HEK293 (cell line): ENCODE results near the gene HILPDA.
"Not testable (repeated sequence)": the region's sequence is repeated elsewhere in the genome, so short reads cannot be mapped to it uniquely, and the experiment has no call there.

Experiments
- CTCF ChIA-PET: fragments of 350-600 bp; formaldehyde crosslinking; extraction: SDS; loops from one replicate; lab custom pipeline; 2021; ENCODE audit warnings: antibody characterized with exemption; lab: Yijun Ruan, JAX
- POLR2A ChIA-PET: fragments of 300-600 bp; formaldehyde crosslinking; extraction: SDS; loops from one replicate; lab custom pipeline; 2020; ENCODE audit warnings: antibody characterized with exemption, inconsistent platforms; lab: Yijun Ruan, JAX
- H3K27ac ChIP-seq: fragments of 200-500 bp; sonication (Bioruptor generic); 2 replicates; pipeline ENCODE4 v1.5.1; 2014; ENCODE audit warnings: low read depth, low read length, control low read depth, inconsistent platforms; ENCODE audit errors: extremely low read depth
- H3K36me3 ChIP-seq, 2 experiments: fragments of 200-500 bp in 1 of 2; sonication (Bioruptor generic) in 1 of 2; 1 replicate in 1 of 2; 2 replicates in 1 of 2; pipeline ENCODE4 v1.5.1; 2014 to 2017; ENCODE audit warnings: inconsistent platforms in 2 of 2, low read length in 2 of 2; ENCODE audit not compliant: control insufficient read depth in 2 of 2, insufficient read depth in 1 of 2
- H3K4me1 ChIP-seq: fragments of 200-500 bp; sonication (Bioruptor generic); 2 replicates; pipeline ENCODE4 v1.5.1; 2014; ENCODE audit warnings: mild to moderate bottlenecking, low read length, inconsistent platforms; ENCODE audit not compliant: control insufficient read depth, insufficient read depth
- H3K4me3 ChIP-seq: 2 replicates; pipeline ENCODE4 v1.5.1; 2011; ENCODE audit warnings: low read depth, mild to moderate bottlenecking, control low read depth, low read length, moderate library complexity
- H3K9me3 ChIP-seq: fragments of 200-500 bp; sonication (Bioruptor generic); 2 replicates; pipeline ENCODE4 v1.5.1; 2014; ENCODE audit warnings: low read depth, low read length, inconsistent platforms; ENCODE audit not compliant: control insufficient read depth, insufficient read depth
- GLIS2 ChIP-seq: fragments of 450-650 bp; formaldehyde crosslinking; IDR thresholded peaks from 2 replicates; pipeline ENCODE4 v1.5.1; 2016; ENCODE audit warnings: missing biosample characterization, missing genetic modification characterization
- IKZF3 ChIP-seq: fragments of 450-650 bp; IDR thresholded peaks from 2 replicates; pipeline ENCODE4 v1.5.0; 2018; ENCODE audit warnings: missing biosample characterization, mild to moderate bottlenecking, missing genetic modification characterization, moderate library complexity
- KLF10 ChIP-seq: fragments of 450-650 bp; IDR thresholded peaks from 2 replicates; pipeline ENCODE4 v1.5.1; 2018; ENCODE audit warnings: missing biosample characterization, mild to moderate bottlenecking, missing genetic modification characterization
- KLF7 ChIP-seq: fragments of 450-650 bp; formaldehyde crosslinking; IDR thresholded peaks from 2 replicates; pipeline ENCODE4 v1.5.1; 2016; ENCODE audit warnings: missing biosample characterization, missing genetic modification characterization, borderline replicate concordance
- KLF8 ChIP-seq: fragments of 450-650 bp; formaldehyde crosslinking; IDR thresholded peaks from 2 replicates; pipeline ENCODE4 v1.5.1; 2016; ENCODE audit warnings: missing biosample characterization, missing genetic modification characterization
- SP2 ChIP-seq: fragments of 450-650 bp; formaldehyde crosslinking; IDR thresholded peaks from 2 replicates; pipeline ENCODE4 v1.5.1; 2016; ENCODE audit warnings: missing biosample characterization, missing genetic modification characterization
- SP3 ChIP-seq: fragments of 450-650 bp; formaldehyde crosslinking; IDR thresholded peaks from 2 replicates; pipeline ENCODE4 v1.5.1; 2016; ENCODE audit warnings: missing biosample characterization, missing genetic modification characterization
- SP7 ChIP-seq: fragments of 450-650 bp; formaldehyde crosslinking; IDR thresholded peaks from 2 replicates; pipeline ENCODE4 v1.5.1; 2016; ENCODE audit warnings: missing biosample characterization, missing genetic modification characterization
- YY1 ChIP-seq: fragments of 450-650 bp; formaldehyde crosslinking; IDR thresholded peaks from 2 replicates; pipeline ENCODE4 v1.5.1; 2018; ENCODE audit warnings: missing biosample characterization, missing genetic modification characterization
- YY2 ChIP-seq: fragments of 450-650 bp; formaldehyde crosslinking; IDR thresholded peaks from 2 replicates; pipeline ENCODE4 v1.5.1; 2016; ENCODE audit warnings: missing biosample characterization, missing genetic modification characterization
- ZBTB20 ChIP-seq: fragments of 450-650 bp; formaldehyde crosslinking; IDR thresholded peaks from 2 replicates; pipeline ENCODE4 v1.5.1; 2016; ENCODE audit warnings: missing biosample characterization, missing genetic modification characterization
- ZFP37 ChIP-seq: fragments of 450-650 bp; formaldehyde crosslinking; IDR thresholded peaks from 2 replicates; pipeline ENCODE4 v1.5.1; 2016; ENCODE audit warnings: missing biosample characterization, missing genetic modification characterization
- ZNF2 ChIP-seq: fragments of 450-650 bp; formaldehyde crosslinking; IDR thresholded peaks from 2 replicates; pipeline ENCODE4 v1.5.1; 2016; ENCODE audit warnings: missing biosample characterization, missing genetic modification characterization
- ZNF335 ChIP-seq: fragments of 450-650 bp; formaldehyde crosslinking; conservative IDR thresholded peaks from 2 replicates; pipeline ENCODE4 v1.5.1; 2016; ENCODE audit warnings: missing biosample characterization, missing genetic modification characterization
- ZNF341 ChIP-seq: fragments of 450-650 bp; formaldehyde crosslinking; IDR thresholded peaks from 2 replicates; pipeline ENCODE4; 2016; ENCODE audit warnings: low read depth, missing biosample characterization, missing genetic modification characterization
- ZNF501 ChIP-seq: fragments of 450-650 bp; formaldehyde crosslinking; IDR thresholded peaks from 2 replicates; pipeline ENCODE4 v1.5.1; 2016; ENCODE audit warnings: missing biosample characterization, missing genetic modification characterization
- ZNF580 ChIP-seq: fragments of 450-650 bp; formaldehyde crosslinking; IDR thresholded peaks from 2 replicates; pipeline ENCODE4 v1.5.1; 2016; ENCODE audit warnings: missing biosample characterization, missing genetic modification characterization
- ZNF654 ChIP-seq: fragments of 450-650 bp; formaldehyde crosslinking; IDR thresholded peaks from 2 replicates; pipeline ENCODE4 v1.5.1; 2016; ENCODE audit warnings: low read depth, missing biosample characterization, missing genetic modification characterization
- ZNF692 ChIP-seq: fragments of 450-650 bp; formaldehyde crosslinking; IDR thresholded peaks from 2 replicates; pipeline ENCODE4 v1.5.1; 2016; ENCODE audit warnings: missing biosample characterization, missing genetic modification characterization
- ZNF76 ChIP-seq: fragments of 450-650 bp; formaldehyde crosslinking; IDR thresholded peaks from 2 replicates; pipeline ENCODE4; 2016; ENCODE audit warnings: low read depth, missing biosample characterization, missing genetic modification characterization, borderline replicate concordance
- ZNF843 ChIP-seq: fragments of 450-650 bp; formaldehyde crosslinking; IDR thresholded peaks from 2 replicates; pipeline ENCODE4 v1.5.1; 2016; ENCODE audit warnings: missing biosample characterization, missing genetic modification characterization
- ZSCAN30 ChIP-seq: fragments of 450-650 bp; IDR thresholded peaks from 2 replicates; pipeline ENCODE4 v1.5.1; 2018; ENCODE audit warnings: missing biosample characterization, mild to moderate bottlenecking, missing genetic modification characterization, moderate library complexity
- TF ChIP-seq, protein P1 (sequence below): fragments of 450-650 bp; formaldehyde crosslinking; IDR thresholded peaks from 2 replicates; pipeline ENCODE4 v1.5.1; 2016; ENCODE audit warnings: missing biosample characterization, missing genetic modification characterization
- TF ChIP-seq, protein P2 (sequence below): fragments of 450-650 bp; formaldehyde crosslinking; IDR thresholded peaks from 2 replicates; pipeline ENCODE4 v1.5.1; 2016; ENCODE audit warnings: missing biosample characterization, missing genetic modification characterization
- TF ChIP-seq, protein P3 (sequence below): fragments of 450-650 bp; formaldehyde crosslinking; IDR thresholded peaks from 2 replicates; pipeline ENCODE4 v1.5.1; 2016; ENCODE audit warnings: missing biosample characterization, missing genetic modification characterization
- TF ChIP-seq, protein P4 (sequence below): fragments of 450-650 bp; formaldehyde crosslinking; IDR thresholded peaks from 2 replicates; pipeline ENCODE4 v1.5.1; 2016; ENCODE audit warnings: missing biosample characterization, missing genetic modification characterization

The HILPDA gene

GRCh38 chr7:128476402-128477335 lies 21.0 kb downstream of the HILPDA start, which contains the start of gene METTL2B:
Gene METTL2B, plus strand, starts transcription at chr7:128476748. Its CDS starts 18 bp downstream, at chr7:128476766.
- CTCF ChIA-PET = interaction anchor here (0.6 to 3.4 kb wide), 9 partner anchors 17 to 618 kb away, joined by 3 to 25 read pairs (median 3); no protein-coding TSS in a partner anchor
- H3K4me3 ChIP-seq = peak within 1 kb of the TSS; percentile 74
- H3K36me3 ChIP-seq = peaks cover 2 to 20% of the 10 kb centered on the region in 2 experiments
- H3K4me1 ChIP-seq, H3K9me3 ChIP-seq: not testable (repeated sequence)
- H3K27ac ChIP-seq = peak within 1 kb of the TSS; percentile 67
- POLR2A ChIA-PET = interaction anchor here (0.5 to 1.0 kb wide), 4 partner anchors 21 to 410 kb away, joined by 3 to 5 read pairs (median 4); partner anchors contain the start of gene HILPDA
- TF ChIP-seq SP3 (tag by site-specific recombination) = peak; percentile 86
- TF ChIP-seq ZNF692 (tag by site-specific recombination) = peak; percentile 25; the same call in 1 of the 2 replicates
- TF ChIP-seq ZFP37 = peak; percentile 66; the same call in 1 of the 2 replicates
- TF ChIP-seq ZSCAN30 (tag by site-specific recombination) = peak; percentile 42; the same call in 1 of the 2 replicates
- peak; percentile 94 for TF ChIP-seq KLF8 (tag by site-specific recombination)
- TF ChIP-seq SP7 = peak; percentile 60
- TF ChIP-seq ZNF341 (tag by site-specific recombination) = peak; percentile 67
- peak; percentile 82 for TF ChIP-seq YY1 (tag by site-specific recombination)
- 0 out of 2 replicates have a peak, but pooled peaks have one; percentile 44 for TF ChIP-seq ZNF2 (tag by site-specific recombination)
- TF ChIP-seq, protein P1, sequence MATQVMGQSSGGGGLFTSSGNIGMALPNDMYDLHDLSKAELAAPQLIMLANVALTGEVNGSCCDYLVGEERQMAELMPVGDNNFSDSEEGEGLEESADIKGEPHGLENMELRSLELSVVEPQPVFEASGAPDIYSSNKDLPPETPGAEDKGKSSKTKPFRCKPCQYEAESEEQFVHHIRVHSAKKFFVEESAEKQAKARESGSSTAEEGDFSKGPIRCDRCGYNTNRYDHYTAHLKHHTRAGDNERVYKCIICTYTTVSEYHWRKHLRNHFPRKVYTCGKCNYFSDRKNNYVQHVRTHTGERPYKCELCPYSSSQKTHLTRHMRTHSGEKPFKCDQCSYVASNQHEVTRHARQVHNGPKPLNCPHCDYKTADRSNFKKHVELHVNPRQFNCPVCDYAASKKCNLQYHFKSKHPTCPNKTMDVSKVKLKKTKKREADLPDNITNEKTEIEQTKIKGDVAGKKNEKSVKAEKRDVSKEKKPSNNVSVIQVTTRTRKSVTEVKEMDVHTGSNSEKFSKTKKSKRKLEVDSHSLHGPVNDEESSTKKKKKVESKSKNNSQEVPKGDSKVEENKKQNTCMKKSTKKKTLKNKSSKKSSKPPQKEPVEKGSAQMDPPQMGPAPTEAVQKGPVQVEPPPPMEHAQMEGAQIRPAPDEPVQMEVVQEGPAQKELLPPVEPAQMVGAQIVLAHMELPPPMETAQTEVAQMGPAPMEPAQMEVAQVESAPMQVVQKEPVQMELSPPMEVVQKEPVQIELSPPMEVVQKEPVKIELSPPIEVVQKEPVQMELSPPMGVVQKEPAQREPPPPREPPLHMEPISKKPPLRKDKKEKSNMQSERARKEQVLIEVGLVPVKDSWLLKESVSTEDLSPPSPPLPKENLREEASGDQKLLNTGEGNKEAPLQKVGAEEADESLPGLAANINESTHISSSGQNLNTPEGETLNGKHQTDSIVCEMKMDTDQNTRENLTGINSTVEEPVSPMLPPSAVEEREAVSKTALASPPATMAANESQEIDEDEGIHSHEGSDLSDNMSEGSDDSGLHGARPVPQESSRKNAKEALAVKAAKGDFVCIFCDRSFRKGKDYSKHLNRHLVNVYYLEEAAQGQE (tag by site-specific recombination) = peak; percentile 29; the same call in 1 of the 2 replicates
- peak; percentile 93 for TF ChIP-seq ZNF580 (tag by site-specific recombination)
- TF ChIP-seq GLIS2 (tag by site-specific recombination) = peak; percentile 33; the same call in 1 of the 2 replicates
- peak; percentile 79 for TF ChIP-seq ZNF335 (tag by site-specific recombination)
- peak; percentile 81 for TF ChIP-seq KLF10
- TF ChIP-seq ZNF76 (tag by site-specific recombination) = 0 out of 2 replicates have a peak, but pooled peaks have one; percentile 44
- TF ChIP-seq IKZF3 = peak; percentile 85
- TF ChIP-seq SP2 (tag by site-specific recombination) = peak; percentile 94
- 0 out of 2 replicates have a peak, but pooled peaks have one; percentile 11 for TF ChIP-seq ZNF843 (tag by site-specific recombination)
- TF ChIP-seq ZNF654 (tag by site-specific recombination) = peak; percentile 10; the same call in 1 of the 2 replicates
- TF ChIP-seq, protein P2, sequence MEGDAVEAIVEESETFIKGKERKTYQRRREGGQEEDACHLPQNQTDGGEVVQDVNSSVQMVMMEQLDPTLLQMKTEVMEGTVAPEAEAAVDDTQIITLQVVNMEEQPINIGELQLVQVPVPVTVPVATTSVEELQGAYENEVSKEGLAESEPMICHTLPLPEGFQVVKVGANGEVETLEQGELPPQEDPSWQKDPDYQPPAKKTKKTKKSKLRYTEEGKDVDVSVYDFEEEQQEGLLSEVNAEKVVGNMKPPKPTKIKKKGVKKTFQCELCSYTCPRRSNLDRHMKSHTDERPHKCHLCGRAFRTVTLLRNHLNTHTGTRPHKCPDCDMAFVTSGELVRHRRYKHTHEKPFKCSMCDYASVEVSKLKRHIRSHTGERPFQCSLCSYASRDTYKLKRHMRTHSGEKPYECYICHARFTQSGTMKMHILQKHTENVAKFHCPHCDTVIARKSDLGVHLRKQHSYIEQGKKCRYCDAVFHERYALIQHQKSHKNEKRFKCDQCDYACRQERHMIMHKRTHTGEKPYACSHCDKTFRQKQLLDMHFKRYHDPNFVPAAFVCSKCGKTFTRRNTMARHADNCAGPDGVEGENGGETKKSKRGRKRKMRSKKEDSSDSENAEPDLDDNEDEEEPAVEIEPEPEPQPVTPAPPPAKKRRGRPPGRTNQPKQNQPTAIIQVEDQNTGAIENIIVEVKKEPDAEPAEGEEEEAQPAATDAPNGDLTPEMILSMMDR = peak; percentile 85
- peak; percentile 75; the same call in 1 of the 2 replicates for TF ChIP-seq ZBTB20 (tag by site-specific recombination)
- TF ChIP-seq ZNF501 = peak; percentile 86
- TF ChIP-seq, protein P3, sequence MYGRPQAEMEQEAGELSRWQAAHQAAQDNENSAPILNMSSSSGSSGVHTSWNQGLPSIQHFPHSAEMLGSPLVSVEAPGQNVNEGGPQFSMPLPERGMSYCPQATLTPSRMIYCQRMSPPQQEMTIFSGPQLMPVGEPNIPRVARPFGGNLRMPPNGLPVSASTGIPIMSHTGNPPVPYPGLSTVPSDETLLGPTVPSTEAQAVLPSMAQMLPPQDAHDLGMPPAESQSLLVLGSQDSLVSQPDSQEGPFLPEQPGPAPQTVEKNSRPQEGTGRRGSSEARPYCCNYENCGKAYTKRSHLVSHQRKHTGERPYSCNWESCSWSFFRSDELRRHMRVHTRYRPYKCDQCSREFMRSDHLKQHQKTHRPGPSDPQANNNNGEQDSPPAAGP (tag by site-specific recombination) = peak; percentile 78
- peak; percentile 94 for TF ChIP-seq KLF7 (tag by site-specific recombination)
- TF ChIP-seq, protein P4, sequence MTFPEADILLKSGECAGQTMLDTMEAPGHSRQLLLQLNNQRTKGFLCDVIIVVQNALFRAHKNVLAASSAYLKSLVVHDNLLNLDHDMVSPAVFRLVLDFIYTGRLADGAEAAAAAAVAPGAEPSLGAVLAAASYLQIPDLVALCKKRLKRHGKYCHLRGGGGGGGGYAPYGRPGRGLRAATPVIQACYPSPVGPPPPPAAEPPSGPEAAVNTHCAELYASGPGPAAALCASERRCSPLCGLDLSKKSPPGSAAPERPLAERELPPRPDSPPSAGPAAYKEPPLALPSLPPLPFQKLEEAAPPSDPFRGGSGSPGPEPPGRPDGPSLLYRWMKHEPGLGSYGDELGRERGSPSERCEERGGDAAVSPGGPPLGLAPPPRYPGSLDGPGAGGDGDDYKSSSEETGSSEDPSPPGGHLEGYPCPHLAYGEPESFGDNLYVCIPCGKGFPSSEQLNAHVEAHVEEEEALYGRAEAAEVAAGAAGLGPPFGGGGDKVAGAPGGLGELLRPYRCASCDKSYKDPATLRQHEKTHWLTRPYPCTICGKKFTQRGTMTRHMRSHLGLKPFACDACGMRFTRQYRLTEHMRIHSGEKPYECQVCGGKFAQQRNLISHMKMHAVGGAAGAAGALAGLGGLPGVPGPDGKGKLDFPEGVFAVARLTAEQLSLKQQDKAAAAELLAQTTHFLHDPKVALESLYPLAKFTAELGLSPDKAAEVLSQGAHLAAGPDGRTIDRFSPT (tag by site-specific recombination) = peak; percentile 55; the same call in 1 of the 2 replicates
- peak; percentile 65; the same call in 1 of the 2 replicates for TF ChIP-seq YY2
